GM18505 (cell line): ENCODE results near the gene CHST11.

Source experiments
- ATAC-seq: cut with Tn5 transposase; IDR thresholded peaks from one replicate; pipeline ENCODE4 v1.9.1; 2021; ENCODE audit not compliant: unreplicated experiment
- POLR2A ChIP-seq: IDR thresholded peaks from 4 replicates; pipeline ENCODE4 v1.6.1; 2011; ENCODE audit warnings: borderline replicate concordance; ENCODE audit not compliant: insufficient read depth, insufficient read length; ENCODE audit errors: extremely low read depth

Gene CHST11

DNA sequence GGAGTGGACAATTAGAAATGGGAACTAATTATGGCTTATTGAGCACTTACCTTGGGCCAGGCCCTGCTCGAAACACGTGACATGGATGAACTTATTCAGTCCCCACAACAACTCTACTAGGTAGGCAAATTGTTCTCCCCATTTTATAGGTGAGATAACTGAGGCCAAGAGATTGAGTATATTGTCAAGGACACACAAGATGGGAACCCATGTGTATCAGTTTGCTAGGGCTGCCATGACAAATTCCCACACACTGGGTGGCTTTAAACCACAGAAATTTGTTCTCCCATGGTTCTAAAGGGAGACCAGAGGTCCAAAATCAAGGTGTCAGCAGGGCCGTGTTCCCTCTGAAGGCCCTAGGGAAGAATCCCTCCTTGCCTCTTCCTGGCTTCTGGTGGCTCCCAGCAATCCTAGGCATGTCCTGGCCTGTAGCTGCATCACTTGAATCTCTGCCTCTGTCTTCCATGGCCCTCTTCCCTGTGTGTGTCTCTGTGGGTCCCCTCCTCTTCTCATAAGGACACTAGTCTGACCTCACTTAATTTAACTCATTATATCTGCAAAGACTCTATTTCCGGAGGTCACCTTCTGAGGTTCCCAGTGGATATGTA lies 128.8 kb downstream of the CHST11 start:
- no peak for TF ChIP-seq POLR2A
- ATAC-seq = no peak

GRCh38 chr12:104586351-104586919 lies 129.7 kb downstream of the CHST11 start:
- no peak for ATAC-seq
- no peak for TF ChIP-seq POLR2A

DNA sequence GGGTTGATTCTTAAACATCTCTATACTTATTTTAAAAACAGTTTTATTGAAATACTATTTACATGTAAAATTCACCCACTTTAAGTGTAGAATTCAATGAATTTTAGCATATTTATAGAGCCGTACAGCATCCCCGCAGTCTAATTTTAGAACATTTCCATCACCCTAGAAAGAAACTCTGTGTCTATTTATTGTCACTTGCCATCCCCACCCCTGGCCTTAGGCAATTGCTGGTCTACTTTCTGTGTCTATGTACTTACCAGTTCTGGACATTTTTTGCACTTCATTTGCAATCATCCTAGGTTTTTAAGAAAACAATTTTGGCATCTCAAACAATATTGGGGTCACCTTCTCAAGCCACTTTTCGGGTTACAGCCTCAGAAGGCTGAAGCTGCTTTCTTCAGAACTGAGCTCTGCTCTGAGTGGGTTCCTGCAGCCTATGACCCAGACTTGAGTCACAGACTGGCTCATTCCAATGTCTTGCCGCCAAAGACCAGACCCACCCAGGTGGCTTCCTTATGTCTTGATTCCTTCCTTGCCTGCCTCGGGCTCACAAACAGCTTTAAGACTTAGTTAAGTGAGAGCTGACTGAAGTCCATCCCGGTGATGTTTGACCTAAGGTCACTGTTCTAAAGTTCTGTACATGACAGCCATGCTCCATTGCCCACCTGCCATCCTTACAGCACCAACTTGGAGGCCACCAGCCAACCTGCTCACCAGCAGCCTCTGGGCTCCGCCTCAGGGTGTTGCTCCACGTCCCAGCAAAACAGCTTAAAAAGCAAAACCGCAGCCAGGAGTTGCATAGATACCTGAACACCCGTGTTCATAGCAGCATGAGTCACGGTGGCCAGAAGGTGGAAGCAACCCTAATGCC lies 131.5 kb downstream of the CHST11 start:
- no peak for TF ChIP-seq POLR2A
- no peak for ATAC-seq

- TF ChIP-seq POLR2A = no peak
- no peak for ATAC-seq
Measured at GRCh38 chr12:104588921-104589590, 132.3 kb downstream of the CHST11 start.

GRCh38 chr12:104590022-104590421 lies 133.3 kb downstream of the CHST11 start:
- ATAC-seq = no peak
- no peak for TF ChIP-seq POLR2A

- ATAC-seq = no peak
- no peak for TF ChIP-seq POLR2A
Measured at GRCh38 chr12:104591257-104591885, 134.6 kb downstream of the CHST11 start.

GRCh38 chr12:104593482-104593881 lies 136.7 kb downstream of the CHST11 start:
- no peak for TF ChIP-seq POLR2A
- ATAC-seq = no peak

DNA sequence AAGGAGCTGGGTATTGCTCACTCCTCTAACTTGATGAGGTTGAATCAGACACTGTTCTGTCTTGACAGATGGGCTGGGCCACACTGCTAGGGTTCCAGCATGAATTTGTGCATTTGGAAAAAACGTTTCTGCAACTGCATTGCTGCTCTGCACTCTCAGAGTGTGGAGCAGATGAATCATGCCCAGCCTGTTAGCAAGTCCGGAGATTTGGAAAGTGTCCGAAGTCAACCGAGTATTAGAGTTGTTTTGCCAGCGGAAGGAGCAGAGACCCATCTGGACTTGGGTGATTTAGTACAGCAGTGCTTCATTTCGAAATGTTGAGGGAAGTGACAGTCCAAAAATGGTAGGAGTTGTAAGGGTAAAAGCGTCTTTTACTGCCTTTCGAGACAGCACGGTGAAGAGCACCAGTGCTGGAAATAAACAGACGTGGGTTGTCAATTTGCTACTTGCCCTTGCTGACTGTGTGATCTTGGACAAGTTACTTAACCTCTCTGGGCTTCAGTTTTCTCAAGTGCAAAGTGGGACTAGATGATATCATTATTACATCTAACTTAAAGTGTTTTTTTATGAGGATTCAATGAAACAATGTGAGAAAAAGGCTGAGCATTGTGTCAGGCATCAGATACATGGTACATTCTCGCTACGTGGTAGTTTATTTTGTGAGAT lies 139.5 kb downstream of the CHST11 start:
- no peak for TF ChIP-seq POLR2A
- no peak for ATAC-seq

- no peak for ATAC-seq
- TF ChIP-seq POLR2A = no peak
Measured at GRCh38 chr12:104596898-104597843, 140.4 kb downstream of the CHST11 start.

DNA sequence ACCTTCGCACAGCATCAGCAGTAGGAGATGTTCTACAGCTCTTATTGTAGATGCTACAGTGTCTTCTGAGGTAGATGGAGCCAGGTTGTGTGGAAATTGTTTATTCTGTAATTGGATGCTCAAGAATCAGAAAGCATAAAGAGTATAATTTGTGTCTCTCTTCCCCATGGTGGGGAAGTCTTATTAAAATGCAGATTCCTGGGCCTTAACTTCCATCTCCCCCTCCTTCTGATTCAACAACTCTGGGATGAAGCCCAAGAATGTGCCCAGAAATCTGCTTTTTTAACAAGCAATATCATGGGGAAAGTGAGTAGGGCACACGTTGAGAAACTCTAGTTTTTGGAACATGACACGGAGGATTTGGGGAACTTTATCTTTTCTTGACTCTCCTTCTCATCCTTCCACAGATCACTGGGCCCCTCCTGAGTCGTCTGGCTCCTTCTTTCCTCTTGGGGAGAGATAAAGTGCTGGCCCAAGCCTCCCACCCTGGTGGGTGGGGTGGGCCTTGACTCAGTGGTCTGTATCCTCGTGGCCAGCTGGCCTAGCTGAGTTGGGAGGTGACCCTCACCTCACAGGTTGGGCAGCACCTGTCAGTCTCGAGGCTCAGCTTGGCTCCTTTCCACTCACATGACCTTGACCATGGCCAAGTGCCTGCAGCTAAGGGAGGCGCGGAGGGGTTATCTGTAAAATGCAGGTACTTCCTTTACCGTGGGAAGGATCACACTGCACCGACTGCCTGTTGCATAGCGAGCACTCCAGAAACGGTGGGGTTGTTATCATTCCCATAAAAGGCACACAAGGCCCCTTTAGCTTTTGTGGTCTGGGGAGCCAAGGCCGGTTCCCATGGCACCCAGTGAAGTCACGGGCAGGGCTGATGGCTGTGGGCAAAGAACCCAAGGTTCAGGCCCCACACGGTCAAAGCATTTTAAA lies 141.9 kb downstream of the CHST11 start:
- no peak for ATAC-seq
- TF ChIP-seq POLR2A = no peak
